IPS DF 19.7 (cell line): ENCODE data around the gene PSAP.

Experiments
- DNase-seq: peaks from one replicate; pipeline ENCODE4 v3.0.0-alpha.2; 2013; ENCODE audit warnings: low read depth, low spot score

PSAP gene

DNA sequence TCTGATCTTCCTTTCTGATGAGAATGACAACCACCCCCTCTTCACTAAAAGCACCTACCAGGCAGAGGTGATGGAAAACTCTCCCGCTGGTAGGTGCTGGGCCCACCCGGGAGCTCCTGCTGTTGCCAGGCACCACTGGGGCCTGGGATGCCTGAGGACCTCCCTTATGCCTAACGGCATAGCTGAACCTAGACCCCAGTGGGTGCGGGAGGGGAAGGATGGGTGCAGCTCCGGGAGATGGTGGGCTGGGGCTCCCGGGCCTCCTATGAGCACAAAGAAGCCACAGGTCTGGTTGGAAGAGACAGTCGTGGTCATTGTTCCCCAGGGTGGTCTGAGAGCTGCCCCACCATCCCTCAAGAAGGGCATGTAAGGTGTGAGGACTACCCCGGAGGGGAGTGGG, 62.1 kb downstream of the PSAP start:
- no peak for DNase-seq

DNA sequence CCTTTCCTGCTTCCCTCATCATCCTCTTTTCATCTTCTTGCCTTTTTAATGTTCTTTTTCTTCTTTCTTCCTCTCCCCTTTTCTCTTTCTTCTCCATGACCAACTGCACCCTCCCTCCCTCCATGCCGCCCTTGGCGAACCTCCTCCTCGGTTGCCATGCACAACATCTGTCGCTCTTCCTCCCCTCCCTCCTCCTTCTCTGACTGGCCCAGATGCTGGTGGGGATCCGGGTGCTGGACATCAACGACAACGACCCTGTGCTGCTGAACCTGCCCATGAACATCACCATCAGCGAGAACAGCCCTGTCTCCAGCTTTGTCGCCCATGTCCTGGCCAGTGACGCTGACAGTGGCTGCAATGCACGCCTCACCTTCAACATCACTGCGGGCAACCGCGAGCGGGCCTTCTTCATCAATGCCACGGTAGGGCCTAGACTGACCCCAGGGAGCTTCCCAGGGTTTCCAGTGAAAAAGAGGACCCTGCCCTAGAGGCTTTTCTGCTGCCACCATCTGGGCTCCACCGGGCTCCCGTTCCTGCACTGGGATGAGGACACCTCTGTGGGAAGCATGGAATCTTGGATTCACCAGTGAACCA, 66.3 kb downstream of the PSAP start:
- no peak for DNase-seq

DNA sequence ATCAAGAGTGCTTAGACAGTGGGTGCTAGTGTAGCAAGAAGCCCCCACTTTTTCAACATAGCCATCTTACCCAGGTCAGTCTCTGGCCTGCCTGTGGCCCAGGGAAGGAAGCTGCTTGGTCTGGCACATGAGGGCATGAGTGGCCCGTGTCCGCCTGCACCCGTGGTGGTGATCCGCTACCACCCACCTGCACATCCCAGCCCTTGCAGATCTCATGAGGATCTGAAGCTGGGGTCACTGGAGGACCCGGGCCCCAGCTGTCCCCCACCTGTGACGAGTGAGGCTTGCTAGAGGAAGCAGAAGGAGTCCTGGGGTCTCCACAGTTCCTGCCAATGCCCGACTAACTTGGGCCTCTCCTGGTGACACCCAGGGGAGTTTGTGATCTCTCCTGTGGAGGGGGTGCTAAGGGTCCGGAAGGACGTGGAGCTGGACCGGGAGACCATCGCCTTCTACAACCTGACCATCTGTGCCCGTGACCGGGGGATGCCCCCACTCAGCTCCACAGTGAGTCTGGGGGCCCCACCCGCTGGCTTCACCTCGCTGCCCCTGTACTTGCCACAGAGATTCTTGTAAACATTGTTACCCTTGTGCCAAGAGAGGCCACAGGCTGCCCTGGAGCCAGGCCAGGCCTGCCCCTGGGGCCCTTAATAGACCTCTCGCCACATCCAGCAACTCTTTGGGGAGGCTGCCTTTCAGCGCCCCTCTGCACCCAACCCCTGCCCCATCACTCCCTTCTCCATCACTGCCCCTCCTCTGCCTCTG, 67.0 kb downstream of the PSAP start:
- DNase-seq = no peak

- DNase-seq = no peak
Observed at GRCh38 chr10:71782917-71783490, 68.0 kb downstream of the PSAP start.

- no peak for DNase-seq
Observed at GRCh38 chr10:71782221-71782916, 68.7 kb downstream of the PSAP start.

DNA sequence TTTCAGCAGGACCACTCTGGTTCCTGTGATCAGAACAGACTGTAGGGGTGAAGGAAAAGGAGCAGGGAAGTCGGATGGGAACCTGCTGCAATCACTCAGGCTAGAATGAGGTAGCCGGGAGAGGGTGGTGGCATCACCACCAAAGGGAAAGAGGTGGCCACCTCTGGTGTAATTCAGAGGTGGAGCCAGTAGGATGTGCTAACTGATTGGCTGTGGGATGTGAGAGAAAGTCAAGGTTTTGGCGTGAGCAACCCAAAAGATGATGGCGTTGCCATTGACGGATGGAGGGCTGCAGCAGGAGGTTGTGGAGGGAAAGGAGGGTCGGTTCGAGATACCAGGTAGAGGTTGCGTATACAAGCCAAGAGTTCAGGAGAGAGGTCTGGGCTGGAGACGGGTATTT, 70.3 kb downstream of the PSAP start:
- no peak for DNase-seq

GRCh38 chr10:71780156-71780555, 70.9 kb downstream of the PSAP start:
- no peak for DNase-seq

DNA sequence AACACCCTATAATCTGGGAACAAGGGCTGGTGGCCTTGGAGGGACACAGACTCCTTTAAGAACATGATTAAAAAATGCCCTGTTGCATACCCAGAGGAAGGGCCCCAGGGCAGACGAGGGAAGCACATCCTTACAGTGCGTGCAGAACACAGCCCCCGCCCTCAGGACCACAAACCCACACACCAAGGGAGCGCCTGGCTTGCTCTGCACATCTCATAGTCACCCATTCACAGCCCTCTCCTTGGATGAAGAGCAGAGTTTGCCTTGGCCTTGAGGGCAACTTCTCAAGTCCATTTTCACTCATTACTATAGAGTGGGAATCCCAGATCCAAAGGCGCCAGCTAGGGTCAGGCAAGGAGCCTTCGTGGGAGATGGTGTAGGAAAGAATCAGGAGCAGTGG, 71.4 kb downstream of the PSAP start:
- no peak for DNase-seq

DNA sequence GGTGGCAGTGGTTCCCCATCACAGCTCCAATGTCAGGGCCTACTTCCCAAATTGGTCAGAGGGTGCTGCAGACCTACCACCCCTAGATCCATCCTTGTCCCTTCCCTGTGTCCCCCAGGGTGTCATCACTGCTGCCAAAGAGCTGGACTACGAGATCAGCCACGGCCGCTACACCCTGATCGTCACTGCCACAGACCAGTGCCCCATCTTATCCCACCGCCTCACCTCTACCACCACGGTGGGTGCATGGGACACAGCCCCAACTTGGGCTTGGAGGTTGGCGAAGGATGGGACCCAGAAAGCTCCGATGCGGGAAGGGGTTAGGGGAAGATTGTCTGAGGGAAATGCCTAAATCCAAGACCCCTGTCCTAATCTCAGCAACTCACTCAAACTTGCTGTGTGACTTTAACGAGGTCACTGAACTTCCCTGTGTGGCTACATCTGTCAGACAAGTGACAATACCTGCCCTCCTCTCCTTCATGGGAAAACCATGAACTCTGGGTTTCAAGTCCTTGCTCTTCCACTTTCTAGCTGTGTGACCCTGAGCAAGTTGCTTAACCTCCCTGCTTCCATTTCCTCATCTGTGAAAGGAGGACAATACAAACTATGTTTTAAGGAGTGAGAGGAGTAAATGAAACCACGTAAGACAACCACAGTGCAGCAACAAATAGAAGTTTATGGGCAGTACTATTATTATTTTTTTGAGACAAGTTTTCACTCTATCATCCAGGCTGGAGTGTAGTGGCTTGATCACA, 72.8 kb downstream of the PSAP start:
- DNase-seq = no peak

DNA sequence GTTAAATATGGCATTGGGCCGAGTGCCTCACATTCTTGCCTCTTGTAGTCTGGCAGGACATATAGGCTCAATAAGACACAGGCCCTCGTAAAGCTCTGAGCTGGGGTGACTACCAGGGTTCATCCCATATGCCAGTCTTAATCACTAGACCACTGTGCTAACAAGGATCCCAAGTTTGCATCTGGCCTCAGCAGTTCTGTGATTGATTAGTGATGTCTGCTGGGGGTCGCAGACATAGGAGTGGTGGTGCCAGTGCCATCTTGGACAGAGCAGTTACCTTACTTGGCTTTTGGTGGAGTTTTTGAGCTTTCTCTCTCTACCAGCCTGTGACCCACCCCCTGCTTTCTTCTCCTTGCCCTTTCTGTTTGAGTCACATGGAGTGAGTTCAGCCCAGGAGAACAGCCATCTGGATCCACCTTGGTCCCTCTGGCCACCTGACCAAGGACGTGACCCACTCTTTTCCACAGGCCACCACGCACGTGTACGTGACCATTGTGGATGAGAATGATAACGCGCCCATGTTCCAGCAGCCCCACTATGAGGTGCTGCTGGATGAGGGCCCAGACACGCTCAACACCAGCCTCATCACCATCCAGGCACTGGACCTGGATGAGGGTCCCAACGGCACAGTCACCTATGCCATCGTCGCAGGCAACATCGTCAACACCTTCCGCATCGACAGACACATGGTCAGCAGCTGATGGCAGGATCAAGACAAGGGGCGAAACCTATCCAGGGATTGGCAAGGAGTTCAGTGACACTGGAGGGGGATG, 73.7 kb downstream of the PSAP start:
- DNase-seq = no peak

GRCh38 chr10:71776481-71776925, 74.5 kb downstream of the PSAP start:
- no peak for DNase-seq

DNA sequence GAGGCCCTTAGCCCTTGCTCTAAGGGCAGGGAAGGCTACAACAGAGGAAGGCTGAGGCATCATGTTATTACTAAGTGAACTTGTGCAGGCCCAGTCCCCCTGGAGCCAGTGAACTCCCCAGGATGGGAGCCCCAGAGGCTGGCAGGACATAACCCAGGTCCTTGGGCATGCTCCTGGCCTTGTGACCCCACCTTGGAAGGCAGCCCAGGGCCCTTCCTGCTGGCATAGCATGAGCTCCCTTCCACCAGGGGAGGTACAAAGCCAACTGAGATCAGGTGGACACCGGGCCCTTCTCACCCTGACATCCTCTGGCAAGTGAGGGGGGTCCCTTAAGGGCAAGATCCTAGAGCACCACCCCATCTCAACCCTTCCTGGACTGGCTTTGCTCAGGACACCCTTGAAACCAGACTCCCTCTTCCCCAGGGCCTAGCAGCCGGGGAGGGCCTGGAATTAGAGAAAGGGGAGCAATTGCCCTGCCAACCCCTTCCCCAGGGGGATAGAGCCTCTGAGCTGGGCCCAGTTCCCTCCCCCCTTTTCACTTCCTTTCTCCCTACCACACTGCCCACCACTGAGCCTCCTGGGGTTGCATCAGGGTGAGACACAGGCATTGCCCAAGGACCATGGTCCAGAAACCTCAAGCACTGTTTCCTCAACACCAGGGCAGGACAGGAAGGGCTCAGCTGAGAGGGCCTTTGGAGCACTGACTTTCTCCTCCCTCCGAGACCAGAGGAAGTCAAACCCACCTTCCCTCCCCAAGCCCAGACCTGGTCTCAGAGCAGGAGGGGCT, 75.9 kb downstream of the PSAP start:
- no peak for DNase-seq

DNA sequence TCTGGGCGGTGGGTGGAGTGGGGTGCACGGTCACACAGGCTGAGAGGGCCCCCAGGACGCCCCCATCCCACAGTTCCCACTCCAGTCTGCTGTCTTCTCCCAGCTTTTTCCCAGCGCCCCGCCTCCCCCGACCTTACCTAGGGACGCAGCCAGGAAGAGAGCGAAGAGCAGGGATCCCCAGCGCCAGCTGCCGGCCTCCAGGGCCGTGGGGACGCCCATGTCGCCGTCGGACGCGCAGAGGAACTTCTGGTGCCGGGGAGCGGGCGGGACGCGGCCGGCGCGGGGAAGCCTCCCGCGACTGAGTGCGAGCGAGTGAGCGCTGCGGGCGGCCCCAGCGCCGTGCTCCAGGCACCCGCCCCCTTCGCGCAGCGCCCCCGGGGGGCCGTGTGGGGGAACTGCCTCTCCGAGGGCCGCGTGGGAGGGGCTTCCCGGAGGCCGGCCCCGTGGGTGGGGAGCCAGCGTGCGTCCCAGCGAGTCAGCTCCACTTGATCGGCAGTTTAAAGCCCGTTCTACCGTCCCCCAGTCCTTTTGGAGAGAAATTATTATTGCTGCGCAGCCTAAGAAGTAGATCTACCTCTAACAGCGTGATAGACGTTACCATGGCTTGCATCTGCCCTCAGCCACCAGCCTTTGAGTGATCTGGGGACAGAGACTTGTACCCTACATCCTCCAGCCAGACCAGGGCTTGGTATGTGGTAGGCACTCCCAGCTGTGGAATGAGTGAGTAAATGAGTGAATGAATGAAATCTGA, 77.7 kb downstream of the PSAP start, which contains the start of gene VSIR:
TSS of gene VSIR (minus strand) at position 300 of the 751 bp plus-strand sequence. CDS start at position 219, 81 bp downstream.
- no peak for DNase-seq

DNA sequence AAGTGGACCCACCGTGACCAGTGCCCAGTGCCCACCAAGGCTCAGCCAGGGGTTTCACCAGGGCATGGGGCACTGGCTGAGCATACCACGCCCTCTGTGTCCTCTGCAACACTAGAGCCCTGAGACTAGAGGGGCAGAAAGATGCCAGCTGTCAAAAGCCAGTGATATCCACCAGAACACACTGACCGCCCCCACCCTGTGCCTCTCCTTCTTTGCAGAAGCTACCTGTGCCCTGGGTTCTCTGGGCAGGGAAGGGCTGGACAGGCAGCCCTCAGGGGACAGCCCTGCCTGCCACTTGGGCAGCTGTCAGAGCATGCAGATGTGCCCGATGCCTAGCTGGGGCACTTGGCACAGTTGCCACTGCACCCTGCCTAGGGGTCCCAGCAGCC, 78.2 kb downstream of the PSAP start:
- no peak for DNase-seq

GRCh38 chr10:71771821-71772617, 79.0 kb downstream of the PSAP start:
- DNase-seq = no peak

DNA sequence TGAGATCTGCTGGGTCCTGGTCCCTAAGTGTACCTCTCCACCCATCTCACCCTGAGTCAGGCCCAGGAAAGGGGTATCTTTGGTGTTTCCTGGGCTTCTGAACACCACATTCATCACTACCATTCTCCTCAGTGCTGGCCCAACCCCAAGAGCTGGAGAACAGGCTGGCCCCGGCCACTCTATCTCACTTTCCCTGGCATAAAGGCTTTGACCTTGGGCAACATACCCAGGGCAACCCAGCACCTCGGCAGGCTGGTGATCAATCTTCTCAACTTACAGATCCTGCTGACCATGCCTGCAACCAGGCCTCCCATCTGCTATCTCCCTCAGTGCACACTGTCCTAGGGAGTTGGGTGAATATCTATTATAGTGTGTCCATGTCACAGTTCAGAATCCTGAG, 79.8 kb downstream of the PSAP start:
- no peak for DNase-seq

GRCh38 chr10:71770789-71771188, 80.3 kb downstream of the PSAP start:
- no peak for DNase-seq

DNA sequence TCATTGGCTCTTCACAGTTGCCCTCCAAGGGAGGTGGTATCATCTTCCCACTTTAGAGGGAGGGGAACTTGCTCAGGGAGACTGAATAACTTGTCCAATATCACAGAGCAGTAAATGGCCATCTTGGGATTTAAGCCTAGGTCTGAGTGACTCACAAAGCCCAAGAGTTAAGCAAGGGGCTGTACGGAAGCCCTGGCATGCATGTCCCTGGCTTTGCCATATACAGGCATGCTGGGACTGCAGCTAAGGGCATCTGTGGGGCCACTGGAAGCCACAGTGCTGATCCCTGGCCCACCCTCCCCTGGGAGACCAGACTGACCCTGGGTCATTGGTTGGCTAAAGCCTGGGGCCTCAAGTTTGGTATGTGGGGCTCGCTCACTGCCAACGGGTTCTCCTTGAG, 80.8 kb downstream of the PSAP start:
- no peak for DNase-seq
